Rectal smooth muscle tissue (tissue), 1 donor: Measurements from ENCODE around the gene ZP3.
"Not testable (repeated sequence)": the region's sequence is repeated elsewhere in the genome, so short reads cannot be mapped to it uniquely, and the experiment has no call there.

Experiments used
- H3K27ac ChIP-seq: one replicate; pipeline ENCODE4 v1.7.0; 2013; ENCODE audit warnings: low read depth, low read length, inconsistent platforms
- H3K27me3 ChIP-seq: one replicate; pipeline ENCODE4 v1.7.0; 2013; ENCODE audit warnings: low read length; ENCODE audit not compliant: control insufficient read depth, insufficient read depth
- H3K36me3 ChIP-seq: one replicate; pipeline ENCODE4 v1.7.0; 2013; ENCODE audit warnings: low read length; ENCODE audit not compliant: control insufficient read depth, insufficient read depth
- H3K4me1 ChIP-seq: one replicate; pipeline ENCODE4 v1.7.0; 2013; ENCODE audit warnings: low read length; ENCODE audit not compliant: control insufficient read depth, insufficient read depth
- H3K4me3 ChIP-seq: one replicate; pipeline ENCODE4 v1.7.0; 2013; ENCODE audit warnings: low read length
- H3K9ac ChIP-seq: one replicate; pipeline ENCODE4 v1.7.0; 2013; ENCODE audit warnings: low read length

Gene ZP3

DNA sequence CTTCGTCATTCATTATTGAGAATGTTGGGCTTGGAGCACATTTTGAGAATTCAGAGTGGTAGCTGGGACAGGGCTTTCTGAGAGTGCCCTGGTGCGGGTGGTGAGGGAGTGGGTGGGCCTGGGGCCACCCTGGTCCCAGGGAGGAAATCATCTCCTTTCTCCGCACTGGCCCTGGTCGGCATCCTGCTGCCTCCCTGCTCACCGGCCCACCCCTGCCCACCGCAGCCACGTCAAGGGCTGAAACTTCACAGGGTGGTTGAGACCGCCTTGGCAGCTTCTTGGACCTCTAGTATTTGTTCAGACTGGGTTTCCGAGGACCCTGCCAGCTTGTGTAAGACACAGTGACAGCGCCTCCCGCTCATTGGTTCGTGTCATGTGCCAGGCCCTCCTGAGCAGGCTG lies 59.7 kb downstream of the ZP3 start:
- H3K9ac ChIP-seq, H3K36me3 ChIP-seq, H3K4me3 ChIP-seq, H3K27me3 ChIP-seq, H3K4me1 ChIP-seq, H3K27ac ChIP-seq: not testable (repeated sequence)

DNA sequence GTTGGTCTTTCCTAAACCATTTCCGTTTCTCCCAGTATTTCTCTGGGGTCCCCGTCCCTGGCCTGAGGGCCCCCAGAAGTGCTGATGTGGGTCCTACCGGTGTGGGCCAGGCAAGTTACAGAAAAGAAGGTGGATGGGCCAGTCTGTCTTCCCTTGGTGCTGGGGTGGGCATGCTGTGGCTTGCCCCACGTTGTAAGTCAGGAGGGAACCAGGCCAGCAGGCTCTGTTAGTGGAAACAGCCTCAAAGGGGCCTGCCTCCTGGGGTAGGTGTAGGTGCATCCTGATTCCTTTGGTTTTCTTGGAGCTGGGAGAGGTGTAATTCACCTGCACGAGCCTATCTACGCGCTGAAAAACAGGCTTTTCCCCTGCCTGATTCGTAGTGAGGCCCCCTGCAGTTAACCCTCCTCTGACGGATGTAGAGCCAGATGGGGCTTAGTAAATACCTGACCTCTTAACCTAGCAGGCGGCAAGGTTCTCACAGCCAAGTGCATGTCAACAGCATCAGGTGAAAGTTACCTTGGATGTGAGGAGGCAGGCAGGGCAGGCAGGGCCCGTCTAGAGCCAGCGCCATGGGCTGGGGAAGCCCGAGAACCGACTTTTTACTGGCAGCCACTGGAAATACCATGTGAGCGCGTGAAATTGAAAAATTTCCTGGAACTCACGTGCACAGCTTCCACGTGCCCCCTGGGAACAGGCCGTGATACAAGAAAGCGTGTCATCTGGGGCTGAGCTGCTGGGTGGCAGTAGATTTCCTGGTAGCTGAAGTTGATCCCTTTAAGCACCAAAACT lies 61.3 kb downstream of the ZP3 start:
- not testable (repeated sequence) for H3K27me3 ChIP-seq, H3K9ac ChIP-seq, H3K27ac ChIP-seq

DNA sequence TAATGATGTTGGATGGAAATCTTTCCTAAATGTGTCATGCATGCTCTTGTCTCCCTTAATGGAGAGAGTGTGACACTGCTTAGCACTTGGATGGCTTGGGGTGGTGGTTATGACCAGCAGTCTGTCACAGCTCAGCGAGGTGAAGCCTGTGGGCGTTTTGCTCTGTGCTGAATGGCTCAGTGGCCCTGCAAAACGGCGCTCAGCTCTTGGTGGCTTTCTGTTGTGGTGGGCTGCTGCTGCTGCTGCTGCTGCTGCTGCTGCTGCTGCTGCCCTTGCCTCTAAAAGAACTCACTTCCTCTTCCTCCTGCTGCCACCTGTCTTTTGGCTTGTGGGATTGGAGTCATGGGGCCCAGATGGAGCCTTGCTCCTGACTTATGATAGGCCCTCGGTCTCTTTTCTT lies 61.9 kb downstream of the ZP3 start:
- H3K4me3 ChIP-seq, H3K9ac ChIP-seq, H3K27ac ChIP-seq, H3K36me3 ChIP-seq, H3K27me3 ChIP-seq, H3K4me1 ChIP-seq: not testable (repeated sequence)

More for the DNA sequence above, 61.3 kb downstream of the ZP3 start:
- H3K36me3 ChIP-seq, H3K4me3 ChIP-seq, H3K4me1 ChIP-seq: not testable (repeated sequence)

GRCh38 chr7:76487969-76488368 lies 63.2 kb downstream of the ZP3 start:
- not testable (repeated sequence) for H3K36me3 ChIP-seq, H3K27ac ChIP-seq, H3K9ac ChIP-seq, H3K4me3 ChIP-seq, H3K4me1 ChIP-seq, H3K27me3 ChIP-seq
